ENCODE data around the gene NOP9.

NOP9 gene

GRCh38 chr14:24299255-24300191 lies at the start of gene NOP9, which contains the start of gene DHRS1:
NOP9 (plus strand) TSS chr14:24299850; CDS start chr14:24299955, 105 bp downstream.
DHRS1 (minus strand) TSS chr14:24299780; CDS start chr14:24299106, 674 bp downstream.
- Histone ChIP-seq H3K27me3 (ENCODE audit: low read length) (no peaks in the 10 kb centered on the region), H3K9ac (ENCODE audit: low read length) (peak within 1 kb of the TSS; percentile 89), H3K9me3 (ENCODE audit: insufficient read depth, low read length) (no peaks in the 10 kb centered on the region), H3K36me3 (ENCODE audit: low read length) (peaks cover 2% of the 10 kb centered on the region; the same call in 1 of the 2 replicates), H3F3A (ENCODE audit: insufficient read depth) (peaks cover 14% of the 10 kb centered on the region), H3K4me3 (ENCODE audit: insufficient read depth, low read length, poor library complexity, severe bottlenecking) (peak within 1 kb of the TSS; percentile 88), H3K4me2 (ENCODE audit: low read depth, low read length, poor library complexity, severe bottlenecking) (peak within 1 kb of the TSS; percentile 84), H3K79me2 (ENCODE audit: insufficient read depth, low read length) (peaks cover 19% of the 10 kb centered on the region), H2AFZ (ENCODE audit: low read depth, low read length, severe bottlenecking) (peak within 1 kb of the TSS; percentile 82), H4K20me1 (ENCODE audit: low read depth, low read length) (no peaks in the 10 kb centered on the region), H3K9me2 (replicated peaks; ENCODE audit: insufficient read depth, low read length) (no peaks in the 10 kb centered on the region), H3K27ac (ENCODE audit: low read depth, low read length) (peak within 1 kb of the TSS; percentile 42)
- TF ChIP-seq CTCF (IDR thresholded peaks at IDR 0.05; ENCODE audit: insufficient read depth, low read length, poor library complexity, severe bottlenecking) = no peak
- no peak for TF ChIP-seq EZH2phosphoT487 (conservative IDR thresholded peaks at IDR 0.05; ENCODE audit: low read length)

GRCh38 chr14:24250354-24250753 lies 49.3 kb upstream of the NOP9 start:
- no peaks in the 10 kb centered on the region for H3K36me3 ChIP-seq (ENCODE audit: low read length)
- H3K27me3 ChIP-seq (ENCODE audit: low read length) = no peaks in the 10 kb centered on the region
- no peak overlapping the region for H2AFZ ChIP-seq (ENCODE audit: low read depth, low read length, severe bottlenecking)
- no peaks in the 10 kb centered on the region for H3K9me2 ChIP-seq (replicated peaks; ENCODE audit: insufficient read depth, low read length)
- no peaks in the 10 kb centered on the region for H3K79me2 ChIP-seq (ENCODE audit: insufficient read depth, low read length)
- no peak for TF ChIP-seq EZH2phosphoT487 (conservative IDR thresholded peaks at IDR 0.05; ENCODE audit: low read length)
- TF ChIP-seq CTCF (IDR thresholded peaks at IDR 0.05; ENCODE audit: insufficient read depth, low read length, poor library complexity, severe bottlenecking) = no peak
- no peak overlapping the region for H3K4me2 ChIP-seq (ENCODE audit: low read depth, low read length, poor library complexity, severe bottlenecking)
- H3K27ac ChIP-seq (ENCODE audit: low read depth, low read length) = no peak overlapping the region
- H3K4me3 ChIP-seq (ENCODE audit: insufficient read depth, low read length, poor library complexity, severe bottlenecking) = no peak overlapping the region
- no peaks in the 10 kb centered on the region for H3K9me3 ChIP-seq (ENCODE audit: insufficient read depth, low read length)
- H3K9ac ChIP-seq (ENCODE audit: low read length) = no peak overlapping the region
- no peaks in the 10 kb centered on the region for H3F3A ChIP-seq (ENCODE audit: insufficient read depth)
- no peaks in the 10 kb centered on the region for H4K20me1 ChIP-seq (ENCODE audit: low read depth, low read length)

GRCh38 chr14:24251880-24252288 lies 47.8 kb upstream of the NOP9 start:
- no peak for TF ChIP-seq EZH2phosphoT487 (conservative IDR thresholded peaks at IDR 0.05; ENCODE audit: low read length)
- TF ChIP-seq CTCF (IDR thresholded peaks at IDR 0.05; ENCODE audit: insufficient read depth, low read length, poor library complexity, severe bottlenecking) = no peak
- Histone ChIP-seq H3K27ac (ENCODE audit: low read depth, low read length) (no peak overlapping the region), H3K4me2 (ENCODE audit: low read depth, low read length, poor library complexity, severe bottlenecking) (no peak overlapping the region)

More at GRCh38 chr14:24251880-24252288, 47.8 kb upstream of the NOP9 start:
- no peaks in the 10 kb centered on the region for H3K9me3 ChIP-seq (ENCODE audit: insufficient read depth, low read length)
- H3K79me2 ChIP-seq (ENCODE audit: insufficient read depth, low read length) = no peaks in the 10 kb centered on the region
- H4K20me1 ChIP-seq (ENCODE audit: low read depth, low read length) = no peaks in the 10 kb centered on the region
- no peak overlapping the region for H3K9ac ChIP-seq (ENCODE audit: low read length)
- H3K36me3 ChIP-seq (ENCODE audit: low read length) = no peaks in the 10 kb centered on the region
- no peak overlapping the region for H2AFZ ChIP-seq (ENCODE audit: low read depth, low read length, severe bottlenecking)
- no peak overlapping the region for H3K4me3 ChIP-seq (ENCODE audit: insufficient read depth, low read length, poor library complexity, severe bottlenecking)
- H3F3A ChIP-seq (ENCODE audit: insufficient read depth) = no peaks in the 10 kb centered on the region
- H3K9me2 ChIP-seq (replicated peaks; ENCODE audit: insufficient read depth, low read length) = no peaks in the 10 kb centered on the region
- H3K27me3 ChIP-seq (ENCODE audit: low read length) = no peaks in the 10 kb centered on the region

All from SU-DHL-6 (cell line).